HepG2 (cell line): ENCODE results near the gene BABAM1. TPM values are rescaled to one million over a fixed set of nuclear protein-coding genes. Genes with fewer than 3 reads are reported as not detected.

Source experiments
- FOXK1 ChIP-seq: sonication (generic); formaldehyde crosslinking; IDR thresholded peaks from 2 replicates; pipeline ENCODE4 v1.4.0; 2020; ENCODE audit warnings: low read depth, missing genetic modification reagents, borderline replicate concordance
- FOXP1 ChIP-seq, 2 experiments: fragments of 450-650 bp in 1 of 2; IDR thresholded peaks; 2 replicates each; pipeline ENCODE4 v1.6.1; 2017 to 2018; ENCODE audit warnings: antibody characterized with exemption in 1 of 2
- HMG20A ChIP-seq: IDR thresholded peaks from 2 replicates; pipeline ENCODE4 v1.6.1; 2016; ENCODE audit warnings: borderline replicate concordance
- NRL ChIP-seq: sonication (generic); formaldehyde crosslinking; IDR thresholded peaks from 2 replicates; pipeline ENCODE4 v1.5.0; 2020; ENCODE audit warnings: missing genetic modification reagents, mild to moderate bottlenecking, moderate library complexity, borderline replicate concordance
- PCBP1 ChIP-seq: fragments of 200-400 bp; formaldehyde crosslinking; IDR thresholded peaks from 2 replicates; pipeline ENCODE4 v1.6.1; 2017; ENCODE audit warnings: mild to moderate bottlenecking, low read depth, low read length, borderline replicate concordance
- RAD21 ChIP-seq: fragments of 450-650 bp; formaldehyde crosslinking; IDR thresholded peaks from 2 replicates; pipeline ENCODE4 v1.5.0; 2020; ENCODE audit warnings: mild to moderate bottlenecking
- SYNCRIP ChIP-seq: fragments of 200-400 bp; formaldehyde crosslinking; IDR thresholded peaks from 2 replicates; pipeline ENCODE4 v1.6.1; 2018; ENCODE audit warnings: mild to moderate bottlenecking, low read depth, low read length; ENCODE audit not compliant: insufficient read depth
- TCF12 ChIP-seq, 2 experiments: fragments of 450-650 bp in 1 of 2; sonication (generic) in 1 of 2; formaldehyde crosslinking in 1 of 2; IDR thresholded peaks; 2 replicates each; pipeline versions ENCODE4 v1.6.1 to v1.8.0; 2017 to 2022; ENCODE audit warnings: antibody characterized with exemption in 1 of 2, mild to moderate bottlenecking in 1 of 2, missing genetic modification reagents in 1 of 2, moderate library complexity in 1 of 2
- ZBTB42 ChIP-seq: sonication (generic); formaldehyde crosslinking; IDR thresholded peaks from 2 replicates; pipeline ENCODE4 v1.5.0; 2020; ENCODE audit warnings: mild to moderate bottlenecking, missing genetic modification reagents
- ZFY ChIP-seq: sonication (generic); formaldehyde crosslinking; IDR thresholded peaks from 2 replicates; pipeline ENCODE4 v1.4.0; 2020; ENCODE audit warnings: missing genetic modification reagents
- ZNF282 ChIP-seq: fragments of 450-650 bp; IDR thresholded peaks from 2 replicates; pipeline ENCODE4 v1.6.1; 2018; ENCODE audit not compliant: partially characterized antibody
- ZNF333 ChIP-seq: sonication (generic); formaldehyde crosslinking; IDR thresholded peaks from 2 replicates; pipeline ENCODE4 v1.4.0; 2020; ENCODE audit warnings: mild to moderate bottlenecking, missing genetic modification reagents, borderline replicate concordance
- ZNF430 ChIP-seq: sonication (generic); formaldehyde crosslinking; IDR thresholded peaks from 2 replicates; pipeline ENCODE4 v1.9.0; 2021; ENCODE audit warnings: mild to moderate bottlenecking, missing genetic modification reagents
- ZNF614 ChIP-seq: IDR thresholded peaks from 2 replicates; pipeline ENCODE4 v1.6.1; 2018; ENCODE audit warnings: missing biosample characterization, missing genetic modification reagents, inconsistent platforms, borderline replicate concordance
- ZNF749 ChIP-seq: sonication (generic); formaldehyde crosslinking; IDR thresholded peaks from 2 replicates; pipeline ENCODE4 v1.8.0; 2022; ENCODE audit warnings: mild to moderate bottlenecking, missing genetic modification reagents, moderate library complexity, borderline replicate concordance
- ZNF777 ChIP-seq: sonication (generic); formaldehyde crosslinking; IDR thresholded peaks from 2 replicates; pipeline ENCODE4 v1.4.0; 2020; ENCODE audit warnings: missing genetic modification reagents
- polyA plus RNA-seq, 8 experiments: library from polyadenylated mRNA; depleted of rRNA in 3 of 8; stranded (reverse) in 7 of 8; unstranded in 1 of 8; fragments of >200 nt; fragmentation: Illumina TruSeq in 4 of 8; extraction: Trizol in 4 of 8; gene quantifications; 2 replicates each; pipeline versions ENCODE4 v1.2.1 to v1.2.3, GENCODE V29; 2011 to 2016; ENCODE audit warnings: low read depth in 4 of 8, missing spikeins in 1 of 8, mixed read lengths in 1 of 8; ENCODE audit not compliant: insufficient read depth in 1 of 8
- total RNA-seq, 5 experiments: library from RNA; depleted of rRNA; stranded (reverse); fragments of >200 nt; fragmentation: Illumina TruSeq; extraction: Trizol; gene quantifications; 2 replicates each; pipeline ENCODE4 v1.2.3, GENCODE V29; 2016; ENCODE audit warnings: low read depth in 1 of 5
- TF ChIP-seq, protein P1 (sequence below): sonication (generic); formaldehyde crosslinking; IDR thresholded peaks from 2 replicates; pipeline ENCODE4 v1.8.1; 2022; ENCODE audit warnings: low read depth, mild to moderate bottlenecking, missing genetic modification reagents
- TF ChIP-seq, protein P2 (sequence below): sonication (generic); formaldehyde crosslinking; IDR thresholded peaks from 2 replicates; pipeline ENCODE4 v1.4.0; 2020; ENCODE audit warnings: mild to moderate bottlenecking, missing genetic modification reagents
- TF ChIP-seq, protein P3 (sequence below): sonication (generic); formaldehyde crosslinking; IDR thresholded peaks from 2 replicates; pipeline ENCODE4 v1.9.0; 2022; ENCODE audit warnings: low read depth, missing genetic modification reagents
- TF ChIP-seq, protein P4 (sequence below): sonication (generic); formaldehyde crosslinking; IDR thresholded peaks from 2 replicates; pipeline ENCODE4 v1.4.0; 2020; ENCODE audit warnings: mild to moderate bottlenecking, low read depth, missing genetic modification reagents
- TF ChIP-seq, protein P5 (sequence below): sonication (generic); formaldehyde crosslinking; IDR thresholded peaks from 2 replicates; pipeline ENCODE4 v1.8.0; 2022; ENCODE audit warnings: mild to moderate bottlenecking, missing genetic modification reagents, borderline replicate concordance

BABAM1 gene
- total and polyA plus RNA-seq, 2 of the 13 experiments (the other 11 are each of a cell fraction or from before 2014, with no cell fraction given), result 70.0 to 82.0 TPM

DNA sequence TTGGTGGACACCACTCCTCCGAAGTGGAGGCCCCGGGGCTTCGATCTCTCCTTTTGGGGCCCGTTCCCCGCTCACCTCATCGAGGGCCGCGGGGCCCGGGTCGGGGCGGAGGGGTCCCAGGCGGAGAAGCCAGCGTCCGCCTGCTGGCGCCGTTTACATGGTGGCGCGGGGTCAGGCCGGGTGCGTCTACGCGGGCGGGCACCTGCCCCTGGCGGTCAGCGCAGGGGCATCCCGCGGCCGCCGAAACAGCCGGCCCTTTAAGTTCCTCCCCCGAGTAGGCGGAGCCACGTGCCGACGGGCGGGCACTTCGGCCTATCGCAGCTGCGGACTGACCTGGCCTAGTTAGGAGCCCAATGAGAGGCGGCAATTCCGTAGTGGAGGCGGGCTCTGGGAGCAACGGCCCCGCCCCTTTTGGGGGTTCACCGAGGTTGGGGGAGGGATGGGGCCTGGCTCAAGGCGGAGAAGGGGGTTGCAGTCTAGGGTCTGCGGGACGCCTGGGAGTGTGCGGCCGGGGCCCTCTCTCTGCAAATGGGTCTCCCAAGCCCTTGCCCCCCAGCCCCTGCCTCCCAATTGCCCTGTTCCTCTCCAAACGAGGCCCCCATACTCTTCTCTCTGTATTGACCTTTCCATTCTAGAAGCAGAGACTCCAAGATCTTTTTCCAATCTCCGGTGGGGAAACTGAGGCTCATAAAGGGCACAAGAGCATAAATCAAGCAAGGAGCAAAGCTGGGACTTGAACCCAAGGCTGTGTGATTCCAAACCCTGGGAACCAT is 36.1 kb downstream of the BABAM1 start, which contains the start of gene ABHD8 (continued):
- TF ChIP-seq ZBTB42 (0 out of 2 replicates have a peak, but pooled peaks have one; percentile 38), ZNF282 (no peak), ZNF614 (CRISPR knock-in tag) (peak; percentile 29; the same call in 1 of the 2 replicates), ZNF430 (no peak), NRL (CRISPR knock-in tag) (no peak), ZNF749 (CRISPR knock-in tag) (no peak), HMG20A (CRISPR knock-in tag) (no peak), TCF12 (IDR thresholded peaks at IDR 0.05) (no peak), TCF12 (CRISPR knock-in tag; IDR thresholded peaks at IDR 0.05) (no peak), ZFY (CRISPR knock-in tag) (peak; percentile 83), RAD21 (CRISPR knock-in tag) (peak; percentile 32), FOXK1 (peak; percentile 55; the same call in 1 of the 2 replicates), ZNF777 (CRISPR knock-in tag) (peak; percentile 61; the same call in 1 of the 2 replicates), SYNCRIP (no peak), ZNF333 (CRISPR knock-in tag) (no peak), PCBP1 (0 out of 2 replicates have a peak, but pooled peaks have one; percentile 48), FOXP1 (IDR thresholded peaks at IDR 0.05) (no peak), FOXP1 (CRISPR knock-in tag; IDR thresholded peaks at IDR 0.05) (no peak)
- TF ChIP-seq, protein P1, sequence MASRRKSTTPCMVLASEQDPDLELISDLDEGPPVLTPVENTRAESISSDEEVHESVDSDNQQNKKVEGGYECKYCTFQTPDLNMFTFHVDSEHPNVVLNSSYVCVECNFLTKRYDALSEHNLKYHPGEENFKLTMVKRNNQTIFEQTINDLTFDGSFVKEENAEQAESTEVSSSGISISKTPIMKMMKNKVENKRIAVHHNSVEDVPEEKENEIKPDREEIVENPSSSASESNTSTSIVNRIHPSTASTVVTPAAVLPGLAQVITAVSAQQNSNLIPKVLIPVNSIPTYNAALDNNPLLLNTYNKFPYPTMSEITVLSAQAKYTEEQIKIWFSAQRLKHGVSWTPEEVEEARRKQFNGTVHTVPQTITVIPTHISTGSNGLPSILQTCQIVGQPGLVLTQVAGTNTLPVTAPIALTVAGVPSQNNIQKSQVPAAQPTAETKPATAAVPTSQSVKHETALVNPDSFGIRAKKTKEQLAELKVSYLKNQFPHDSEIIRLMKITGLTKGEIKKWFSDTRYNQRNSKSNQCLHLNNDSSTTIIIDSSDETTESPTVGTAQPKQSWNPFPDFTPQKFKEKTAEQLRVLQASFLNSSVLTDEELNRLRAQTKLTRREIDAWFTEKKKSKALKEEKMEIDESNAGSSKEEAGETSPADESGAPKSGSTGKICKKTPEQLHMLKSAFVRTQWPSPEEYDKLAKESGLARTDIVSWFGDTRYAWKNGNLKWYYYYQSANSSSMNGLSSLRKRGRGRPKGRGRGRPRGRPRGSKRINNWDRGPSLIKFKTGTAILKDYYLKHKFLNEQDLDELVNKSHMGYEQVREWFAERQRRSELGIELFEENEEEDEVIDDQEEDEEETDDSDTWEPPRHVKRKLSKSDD, result no peak
- TF ChIP-seq, protein P2, sequence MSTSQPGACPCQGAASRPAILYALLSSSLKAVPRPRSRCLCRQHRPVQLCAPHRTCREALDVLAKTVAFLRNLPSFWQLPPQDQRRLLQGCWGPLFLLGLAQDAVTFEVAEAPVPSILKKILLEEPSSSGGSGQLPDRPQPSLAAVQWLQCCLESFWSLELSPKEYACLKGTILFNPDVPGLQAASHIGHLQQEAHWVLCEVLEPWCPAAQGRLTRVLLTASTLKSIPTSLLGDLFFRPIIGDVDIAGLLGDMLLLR (CRISPR knock-in tag), result no peak
- TF ChIP-seq, protein P3, sequence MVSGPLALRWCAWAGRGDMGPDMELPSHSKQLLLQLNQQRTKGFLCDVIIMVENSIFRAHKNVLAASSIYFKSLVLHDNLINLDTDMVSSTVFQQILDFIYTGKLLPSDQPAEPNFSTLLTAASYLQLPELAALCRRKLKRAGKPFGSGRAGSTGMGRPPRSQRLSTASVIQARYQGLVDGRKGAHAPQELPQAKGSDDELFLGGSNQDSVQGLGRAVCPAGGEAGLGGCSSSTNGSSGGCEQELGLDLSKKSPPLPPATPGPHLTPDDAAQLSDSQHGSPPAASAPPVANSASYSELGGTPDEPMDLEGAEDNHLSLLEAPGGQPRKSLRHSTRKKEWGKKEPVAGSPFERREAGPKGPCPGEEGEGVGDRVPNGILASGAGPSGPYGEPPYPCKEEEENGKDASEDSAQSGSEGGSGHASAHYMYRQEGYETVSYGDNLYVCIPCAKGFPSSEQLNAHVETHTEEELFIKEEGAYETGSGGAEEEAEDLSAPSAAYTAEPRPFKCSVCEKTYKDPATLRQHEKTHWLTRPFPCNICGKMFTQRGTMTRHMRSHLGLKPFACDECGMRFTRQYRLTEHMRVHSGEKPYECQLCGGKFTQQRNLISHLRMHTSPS, result peak; percentile 61
- TF ChIP-seq, protein P4, sequence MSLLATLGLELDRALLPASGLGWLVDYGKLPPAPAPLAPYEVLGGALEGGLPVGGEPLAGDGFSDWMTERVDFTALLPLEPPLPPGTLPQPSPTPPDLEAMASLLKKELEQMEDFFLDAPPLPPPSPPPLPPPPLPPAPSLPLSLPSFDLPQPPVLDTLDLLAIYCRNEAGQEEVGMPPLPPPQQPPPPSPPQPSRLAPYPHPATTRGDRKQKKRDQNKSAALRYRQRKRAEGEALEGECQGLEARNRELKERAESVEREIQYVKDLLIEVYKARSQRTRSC (CRISPR knock-in tag), result no peak
- TF ChIP-seq, protein P5, sequence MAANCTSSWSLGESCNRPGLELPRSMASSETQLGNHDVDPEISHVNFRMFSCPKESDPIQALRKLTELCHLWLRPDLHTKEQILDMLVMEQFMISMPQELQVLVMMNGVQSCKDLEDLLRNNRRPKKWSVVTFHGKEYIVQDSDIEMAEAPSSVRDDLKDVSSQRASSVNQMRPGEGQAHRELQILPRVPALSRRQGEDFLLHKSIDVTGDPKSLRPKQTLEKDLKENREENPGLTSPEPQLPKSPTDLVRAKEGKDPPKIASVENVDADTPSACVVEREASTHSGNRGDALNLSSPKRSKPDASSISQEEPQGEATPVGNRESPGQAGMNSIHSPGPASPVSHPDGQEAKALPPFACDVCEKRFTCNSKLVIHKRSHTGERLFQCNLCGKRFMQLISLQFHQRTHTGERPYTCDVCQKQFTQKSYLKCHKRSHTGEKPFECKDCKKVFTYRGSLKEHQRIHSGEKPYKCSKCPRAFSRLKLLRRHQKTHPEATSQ (CRISPR knock-in tag), result no peak
